K562 (cell line): Measurements from ENCODE around the gene PRTN3. TPM values are rescaled to one million over a fixed set of nuclear protein-coding genes. Genes with fewer than 3 reads are reported as not detected.

ENCODE experiments used
- BMI1 ChIP-seq: fragments of 150-350 bp; IDR thresholded peaks from 2 replicates; pipeline ENCODE4 v1.6.1; 2014; ENCODE audit warnings: low read length
- CAMTA2 ChIP-seq: fragments of 250-450 bp; sonication (Bioruptor Pico); conservative IDR thresholded peaks from 2 replicates; pipeline ENCODE4 v1.5.1; 2022
- CC2D1A ChIP-seq: fragments of 450-650 bp; IDR thresholded peaks from 2 replicates; pipeline ENCODE4 v1.6.1; 2017; ENCODE audit warnings: mild to moderate bottlenecking
- CEBPG ChIP-seq, 3 experiments: fragments of 200-800 bp in 1 of 3; sonication (Bioruptor generic) in 1 of 3; sonication (generic) in 1 of 3; formaldehyde crosslinking in 1 of 3; IDR thresholded peaks in 2 of 3; conservative IDR thresholded peaks in 1 of 3; 2 replicates each; pipeline versions ENCODE4 v1.6.1 to v1.8.0; 2016 to 2022; ENCODE audit warnings: missing compliant biosample characterization in 2 of 3, missing genetic modification characterization in 2 of 3, mild to moderate bottlenecking in 1 of 3, missing genetic modification reagents in 1 of 3
- FOXJ3 ChIP-seq: sonication (generic); formaldehyde crosslinking; IDR thresholded peaks from 2 replicates; pipeline ENCODE4 v1.4.0; 2020; ENCODE audit warnings: mild to moderate bottlenecking, missing genetic modification reagents
- GTF2E2 ChIP-seq: fragments of 200-800 bp; sonication (Bioruptor generic); IDR thresholded peaks from 2 replicates; pipeline ENCODE4 v1.6.1; 2016; ENCODE audit warnings: missing genetic modification characterization, missing compliant biosample characterization
- MAZ ChIP-seq, 2 experiments: fragments of 450-650 bp in 1 of 2; sonication (generic) in 1 of 2; formaldehyde crosslinking; IDR thresholded peaks in 1 of 2; conservative IDR thresholded peaks in 1 of 2; 2 replicates each; pipeline versions ENCODE4 v1.4.0 to v1.5.0; 2020; ENCODE audit warnings: mild to moderate bottlenecking in 1 of 2, missing genetic modification reagents in 1 of 2
- NBN ChIP-seq: fragments of 450-650 bp; IDR thresholded peaks from 2 replicates; pipeline ENCODE4 v1.6.1; 2016; ENCODE audit warnings: low read depth, mild to moderate bottlenecking
- NR1H2 ChIP-seq: sonication (generic); formaldehyde crosslinking; IDR thresholded peaks from 2 replicates; pipeline ENCODE4 v1.4.0; 2020; ENCODE audit warnings: mild to moderate bottlenecking, missing genetic modification reagents
- RBFOX2 ChIP-seq: fragments of 200-400 bp; formaldehyde crosslinking; IDR thresholded peaks from 2 replicates; pipeline ENCODE4 v1.6.1; 2017; ENCODE audit warnings: low read depth, mild to moderate bottlenecking, low read length, moderate library complexity
- RBM17 ChIP-seq: fragments of 200-400 bp; formaldehyde crosslinking; IDR thresholded peaks from 2 replicates; pipeline ENCODE4 v1.6.1; 2017; ENCODE audit warnings: low read depth, mild to moderate bottlenecking, low read length, borderline replicate concordance
- RCOR1 ChIP-seq, 2 experiments: IDR thresholded peaks; 2 replicates each; pipeline ENCODE4 v1.6.1; 2012; ENCODE audit warnings: low read depth in 2 of 2, low read length in 2 of 2, borderline replicate concordance in 1 of 2, improper control_type of control experiment in 1 of 2
- SETDB1 ChIP-seq: IDR thresholded peaks from one replicate; pipeline ENCODE4 v1.6.1; 2012; ENCODE audit warnings: low read length, control low read depth, inconsistent platforms
- STAT5A ChIP-seq: IDR thresholded peaks from 2 replicates; pipeline ENCODE4 v1.6.1; 2012; ENCODE audit warnings: low read length, inconsistent platforms, borderline replicate concordance
- ZBTB17 ChIP-seq: fragments of 450-650 bp; formaldehyde crosslinking; IDR thresholded peaks from 2 replicates; pipeline ENCODE4 v1.4.0; 2020; ENCODE audit warnings: mild to moderate bottlenecking
- ZNF695 ChIP-seq: fragments of 450-650 bp; formaldehyde crosslinking; IDR thresholded peaks from 2 replicates; pipeline ENCODE4 v1.4.0; 2020; ENCODE audit warnings: mild to moderate bottlenecking, moderate library complexity
- ZNF75A ChIP-seq: fragments of 450-650 bp; formaldehyde crosslinking; IDR thresholded peaks from 2 replicates; pipeline ENCODE4 v1.4.0; 2020; ENCODE audit warnings: mild to moderate bottlenecking
- ZNF778 ChIP-seq: fragments of 450-650 bp; formaldehyde crosslinking; IDR thresholded peaks from 2 replicates; pipeline ENCODE4 v1.4.0; 2020; ENCODE audit warnings: mild to moderate bottlenecking, moderate library complexity
- ZNF785 ChIP-seq: fragments of 250-450 bp; sonication (Bioruptor Pico); IDR thresholded peaks from 2 replicates; pipeline ENCODE4 v1.4.0; 2020; ENCODE audit warnings: mild to moderate bottlenecking
- polyA plus RNA-seq, 8 experiments: library from polyadenylated mRNA; depleted of rRNA in 4 of 8; stranded (reverse) in 5 of 8; unstranded in 3 of 8; fragments of >200 nt; fragmentation: Nextera tagmentation in 2 of 8; fragmentation: Illumina TruSeq in 1 of 8; extraction: Ambion mirVana in 2 of 8; extraction: Trizol in 1 of 8; gene quantifications; 2 replicates each; pipeline versions ENCODE4 v1.2.1 to v1.2.3, GENCODE V29; 2011 to 2014; ENCODE audit warnings: inconsistent platforms in 1 of 8, missing spikeins in 1 of 8
- total RNA-seq, 7 experiments: library from RNA; depleted of rRNA in 6 of 7; stranded (reverse); fragments of >200 nt in 6 of 7; fragmentation: Illumina TruSeq in 2 of 7; extraction: Trizol in 2 of 7; gene quantifications; 2 replicates each; pipeline versions ENCODE4 v1.2.1 to v1.2.3, GENCODE V29; 2011 to 2021; ENCODE audit warnings: low replicate concordance in 1 of 7
- TF ChIP-seq, protein P1 (sequence below): IDR thresholded peaks from 2 replicates; pipeline ENCODE4 v1.6.1; 2016; ENCODE audit warnings: missing genetic modification characterization, missing compliant biosample characterization
- TF ChIP-seq, protein P2 (sequence below): sonication (generic); formaldehyde crosslinking; IDR thresholded peaks from 2 replicates; pipeline ENCODE4 v1.8.1; 2023; ENCODE audit warnings: mild to moderate bottlenecking, missing genetic modification reagents, moderate library complexity
- TF ChIP-seq, protein P3 (sequence below): fragments of 450-650 bp; IDR thresholded peaks from 2 replicates; pipeline ENCODE4 v1.7.0; 2016; ENCODE audit warnings: borderline replicate concordance
- TF ChIP-seq, protein P4 (sequence below): fragments of 450-650 bp; conservative IDR thresholded peaks from 2 replicates; pipeline ENCODE4 v1.6.1; 2016; ENCODE audit warnings: missing genetic modification characterization, low read depth, mild to moderate bottlenecking, missing compliant biosample characterization, moderate library complexity

PRTN3 gene
- total and polyA plus RNA-seq, 9 of the 15 experiments (the other 6 are each of a cell fraction or from before 2014, with no cell fraction given) = 0.14 to 0.86 (median 0.43) TPM; not detected in 3

DNA sequence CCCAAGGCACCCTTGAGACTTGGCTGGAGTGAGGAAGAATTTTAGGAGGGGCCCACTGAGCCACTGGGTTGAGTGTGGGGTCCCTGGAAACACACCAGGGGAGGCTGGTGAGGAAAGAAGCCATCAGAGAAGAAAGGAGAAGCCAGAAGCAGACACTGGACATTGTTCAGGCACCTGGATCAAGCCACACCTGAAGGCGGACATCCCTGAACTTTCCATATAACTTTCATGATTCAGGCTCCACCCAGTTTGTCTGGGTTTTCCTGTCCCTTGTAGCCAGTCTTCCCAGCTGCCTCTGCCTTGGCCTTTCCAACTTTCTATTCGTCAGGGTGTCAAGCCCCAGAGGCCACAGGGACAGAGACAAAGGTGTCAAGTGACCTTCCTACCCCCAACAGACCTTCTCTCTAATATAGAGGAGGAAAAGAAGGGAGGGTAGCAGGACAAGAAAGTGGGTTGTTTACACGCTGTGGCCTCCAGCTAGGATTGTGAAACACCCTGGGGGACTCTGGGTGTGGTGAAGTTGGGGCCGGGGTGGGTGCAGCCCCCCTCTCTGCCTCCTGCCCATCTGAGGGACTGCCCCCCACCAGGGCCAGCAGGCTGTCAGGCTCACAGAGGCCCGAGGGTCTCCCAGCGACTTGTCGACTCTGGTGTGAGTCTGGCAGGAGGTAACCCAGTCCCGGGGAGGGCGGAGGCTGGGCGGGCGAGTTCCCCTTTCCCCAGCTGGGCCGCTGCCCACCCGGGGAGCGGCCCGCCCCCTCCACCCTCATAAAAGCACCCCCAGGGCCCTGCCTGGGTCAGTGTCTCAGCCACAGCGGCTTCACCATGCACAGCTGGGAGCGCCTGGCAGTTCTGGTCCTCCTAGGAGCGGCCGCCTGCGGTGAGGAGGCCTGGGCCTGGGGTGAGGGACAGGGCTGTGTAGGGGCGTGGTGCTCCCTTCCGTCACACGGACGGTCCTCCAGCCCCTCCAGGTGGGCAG, 18.4 kb downstream of the PRTN3 start, which contains the start of gene CFD (continued):
- TF ChIP-seq ZBTB17 (no peak), ZNF778 (CRISPR knock-in tag) (no peak), ZNF785 (no peak), NBN (no peak), CAMTA2 (CRISPR knock-in tag) (no peak), GTF2E2 (tag) (no peak), FOXJ3 (CRISPR knock-in tag) (no peak), BMI1 (no peak), NR1H2 (CRISPR knock-in tag) (no peak), MAZ (CRISPR knock-in tag; conservative IDR thresholded peaks at IDR 0.05 in 1 of 2, IDR thresholded peaks at IDR 0.05 in 1 of 2) (no peak), RCOR1 (IDR thresholded peaks at IDR 0.05; ENCODE audit: borderline replicate concordance in 1 of 2, low read depth in 2 of 2, low read length in 2 of 2) (no peak), RBM17 (no peak), ZNF695 (CRISPR knock-in tag) (no peak), ZNF75A (no peak), CC2D1A (no peak), STAT5A (no peak), RBFOX2 (peak; percentile 24; the same call in 1 of the 2 replicates), CEBPG (CRISPR knock-in tag; IDR thresholded peaks at IDR 0.05) (peak; percentile 55), CEBPG (tag; conservative IDR thresholded peaks at IDR 0.05 in 1 of 2, IDR thresholded peaks at IDR 0.05 in 1 of 2) (no peak), SETDB1 (no peak)
- TF ChIP-seq, protein P1, sequence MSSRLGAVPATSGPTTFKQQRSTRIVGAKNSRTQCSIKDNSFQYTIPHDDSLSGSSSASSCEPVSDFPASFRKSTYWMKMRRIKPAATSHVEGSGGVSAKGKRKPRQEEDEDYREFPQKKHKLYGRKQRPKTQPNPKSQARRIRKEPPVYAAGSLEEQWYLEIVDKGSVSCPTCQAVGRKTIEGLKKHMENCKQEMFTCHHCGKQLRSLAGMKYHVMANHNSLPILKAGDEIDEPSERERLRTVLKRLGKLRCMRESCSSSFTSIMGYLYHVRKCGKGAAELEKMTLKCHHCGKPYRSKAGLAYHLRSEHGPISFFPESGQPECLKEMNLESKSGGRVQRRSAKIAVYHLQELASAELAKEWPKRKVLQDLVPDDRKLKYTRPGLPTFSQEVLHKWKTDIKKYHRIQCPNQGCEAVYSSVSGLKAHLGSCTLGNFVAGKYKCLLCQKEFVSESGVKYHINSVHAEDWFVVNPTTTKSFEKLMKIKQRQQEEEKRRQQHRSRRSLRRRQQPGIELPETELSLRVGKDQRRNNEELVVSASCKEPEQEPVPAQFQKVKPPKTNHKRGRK (tag) = no peak
- TF ChIP-seq, protein P2, sequence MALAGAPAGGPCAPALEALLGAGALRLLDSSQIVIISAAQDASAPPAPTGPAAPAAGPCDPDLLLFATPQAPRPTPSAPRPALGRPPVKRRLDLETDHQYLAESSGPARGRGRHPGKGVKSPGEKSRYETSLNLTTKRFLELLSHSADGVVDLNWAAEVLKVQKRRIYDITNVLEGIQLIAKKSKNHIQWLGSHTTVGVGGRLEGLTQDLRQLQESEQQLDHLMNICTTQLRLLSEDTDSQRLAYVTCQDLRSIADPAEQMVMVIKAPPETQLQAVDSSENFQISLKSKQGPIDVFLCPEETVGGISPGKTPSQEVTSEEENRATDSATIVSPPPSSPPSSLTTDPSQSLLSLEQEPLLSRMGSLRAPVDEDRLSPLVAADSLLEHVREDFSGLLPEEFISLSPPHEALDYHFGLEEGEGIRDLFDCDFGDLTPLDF (CRISPR knock-in tag) = no peak
- TF ChIP-seq, protein P3, sequence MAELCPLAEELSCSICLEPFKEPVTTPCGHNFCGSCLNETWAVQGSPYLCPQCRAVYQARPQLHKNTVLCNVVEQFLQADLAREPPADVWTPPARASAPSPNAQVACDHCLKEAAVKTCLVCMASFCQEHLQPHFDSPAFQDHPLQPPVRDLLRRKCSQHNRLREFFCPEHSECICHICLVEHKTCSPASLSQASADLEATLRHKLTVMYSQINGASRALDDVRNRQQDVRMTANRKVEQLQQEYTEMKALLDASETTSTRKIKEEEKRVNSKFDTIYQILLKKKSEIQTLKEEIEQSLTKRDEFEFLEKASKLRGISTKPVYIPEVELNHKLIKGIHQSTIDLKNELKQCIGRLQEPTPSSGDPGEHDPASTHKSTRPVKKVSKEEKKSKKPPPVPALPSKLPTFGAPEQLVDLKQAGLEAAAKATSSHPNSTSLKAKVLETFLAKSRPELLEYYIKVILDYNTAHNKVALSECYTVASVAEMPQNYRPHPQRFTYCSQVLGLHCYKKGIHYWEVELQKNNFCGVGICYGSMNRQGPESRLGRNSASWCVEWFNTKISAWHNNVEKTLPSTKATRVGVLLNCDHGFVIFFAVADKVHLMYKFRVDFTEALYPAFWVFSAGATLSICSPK = no peak
- TF ChIP-seq, protein P4, sequence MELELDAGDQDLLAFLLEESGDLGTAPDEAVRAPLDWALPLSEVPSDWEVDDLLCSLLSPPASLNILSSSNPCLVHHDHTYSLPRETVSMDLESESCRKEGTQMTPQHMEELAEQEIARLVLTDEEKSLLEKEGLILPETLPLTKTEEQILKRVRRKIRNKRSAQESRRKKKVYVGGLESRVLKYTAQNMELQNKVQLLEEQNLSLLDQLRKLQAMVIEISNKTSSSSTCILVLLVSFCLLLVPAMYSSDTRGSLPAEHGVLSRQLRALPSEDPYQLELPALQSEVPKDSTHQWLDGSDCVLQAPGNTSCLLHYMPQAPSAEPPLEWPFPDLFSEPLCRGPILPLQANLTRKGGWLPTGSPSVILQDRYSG = no peak
